ENCODE results near the gene CCL19.

DNA sequence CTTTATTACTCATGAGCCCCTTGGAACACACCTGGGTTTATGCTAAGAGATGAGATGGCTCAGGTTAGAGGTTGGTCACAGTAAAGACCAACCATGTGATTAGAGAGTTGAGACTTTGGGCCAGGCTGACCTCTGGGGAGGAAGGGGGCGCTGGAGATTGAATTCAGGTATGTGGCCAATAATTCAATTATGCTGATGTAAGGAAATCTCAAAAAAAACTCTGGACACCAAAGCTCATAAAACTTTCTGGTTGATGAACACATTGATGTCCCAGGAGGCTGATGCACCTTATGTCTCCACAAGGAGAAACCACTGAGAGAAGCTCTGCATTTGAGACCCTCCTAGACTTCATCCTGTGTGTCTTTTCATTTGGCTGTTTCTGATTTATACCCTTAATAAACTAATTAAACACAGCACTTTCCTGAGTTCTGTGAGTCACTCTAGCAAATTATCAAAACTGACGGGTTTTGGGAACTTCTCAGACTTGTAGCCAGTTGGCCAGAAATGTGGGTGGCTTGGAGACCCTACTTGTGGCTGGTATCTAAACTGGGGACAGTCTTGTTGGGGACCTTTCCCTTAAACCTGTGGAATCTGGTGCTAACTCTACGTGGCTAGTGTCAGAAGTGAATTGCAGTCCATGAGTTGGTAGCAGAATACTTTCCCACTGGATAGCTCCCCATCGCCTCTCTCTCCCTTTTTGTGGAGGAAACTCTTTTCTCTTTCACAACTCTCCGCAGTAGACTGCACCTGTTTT, 21.1 kb downstream of the CCL19 start:
- TF ChIP-seq POLR2A (IDR thresholded peaks at IDR 0.05) (no peak), POLR2AphosphoS5 (IDR thresholded peaks at IDR 0.05) (no peak)

Measured in spleen (tissue), 3 donors.